Nephron progenitor cell (in vitro differentiated cells): ENCODE results near the gene BRD1.
A peak's percentile ranks its signal among the peaks of the same experiment; 100 is the strongest.

Experiments
- DNase-seq: peaks from one replicate; pipeline ENCODE4 v3.0.0; 2021
- H3K27ac Mint-ChIP-seq: 2 replicates; pipeline ENCODE4 v1.8.0; 2021; ENCODE audit warnings: mild to moderate bottlenecking, moderate library complexity, mixed read lengths
- H3K27me3 Mint-ChIP-seq: 2 replicates; pipeline ENCODE4 v1.8.0; 2021; ENCODE audit warnings: mild to moderate bottlenecking, low read depth, mixed read lengths; ENCODE audit not compliant: poor library complexity
- H3K36me3 Mint-ChIP-seq: 2 replicates; pipeline ENCODE4 v1.8.0; 2021; ENCODE audit warnings: low read depth, mixed read lengths
- H3K4me1 Mint-ChIP-seq: 2 replicates; pipeline ENCODE4 v1.8.0; 2021; ENCODE audit warnings: mixed read lengths
- H3K4me3 Mint-ChIP-seq: 2 replicates; pipeline ENCODE4 v1.8.0; 2021; ENCODE audit warnings: mild to moderate bottlenecking, moderate library complexity, mixed read lengths
- H3K9me3 Mint-ChIP-seq: 2 replicates; pipeline ENCODE4 v1.8.0; 2021; ENCODE audit warnings: mild to moderate bottlenecking, moderate library complexity, mixed read lengths
- TF ChIP-seq, protein P1 (sequence below): fragments of 200-600 bp; sonication (generic); IDR thresholded peaks from 2 replicates; pipeline ENCODE4 v1.5.0; 2021; ENCODE audit warnings: antibody characterized with exemption

The BRD1 gene

DNA sequence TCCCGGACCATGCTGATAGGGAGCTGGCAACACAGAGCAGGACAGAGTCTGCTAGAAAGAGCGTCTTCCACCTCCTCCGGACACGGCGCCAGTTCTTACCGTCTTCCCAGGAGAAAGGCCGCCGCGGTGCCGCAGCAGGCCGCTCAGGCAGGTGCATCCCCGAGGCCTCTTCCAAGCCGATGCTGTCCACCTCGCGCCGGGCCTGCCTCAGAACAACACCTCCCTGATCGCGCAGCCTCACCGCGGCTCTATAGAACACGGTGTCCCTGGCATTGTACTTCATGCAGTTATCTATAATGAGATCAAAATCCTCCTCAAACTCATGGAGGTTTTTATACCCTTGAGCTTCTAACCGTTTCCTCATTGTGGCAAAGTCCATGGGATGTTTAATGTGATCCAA is 30.0 kb downstream of the BRD1 start:
- TF ChIP-seq, protein P1, sequence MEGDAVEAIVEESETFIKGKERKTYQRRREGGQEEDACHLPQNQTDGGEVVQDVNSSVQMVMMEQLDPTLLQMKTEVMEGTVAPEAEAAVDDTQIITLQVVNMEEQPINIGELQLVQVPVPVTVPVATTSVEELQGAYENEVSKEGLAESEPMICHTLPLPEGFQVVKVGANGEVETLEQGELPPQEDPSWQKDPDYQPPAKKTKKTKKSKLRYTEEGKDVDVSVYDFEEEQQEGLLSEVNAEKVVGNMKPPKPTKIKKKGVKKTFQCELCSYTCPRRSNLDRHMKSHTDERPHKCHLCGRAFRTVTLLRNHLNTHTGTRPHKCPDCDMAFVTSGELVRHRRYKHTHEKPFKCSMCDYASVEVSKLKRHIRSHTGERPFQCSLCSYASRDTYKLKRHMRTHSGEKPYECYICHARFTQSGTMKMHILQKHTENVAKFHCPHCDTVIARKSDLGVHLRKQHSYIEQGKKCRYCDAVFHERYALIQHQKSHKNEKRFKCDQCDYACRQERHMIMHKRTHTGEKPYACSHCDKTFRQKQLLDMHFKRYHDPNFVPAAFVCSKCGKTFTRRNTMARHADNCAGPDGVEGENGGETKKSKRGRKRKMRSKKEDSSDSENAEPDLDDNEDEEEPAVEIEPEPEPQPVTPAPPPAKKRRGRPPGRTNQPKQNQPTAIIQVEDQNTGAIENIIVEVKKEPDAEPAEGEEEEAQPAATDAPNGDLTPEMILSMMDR, result no peak
- no peak for DNase-seq
- Mint-ChIP-seq H3K27ac (peak overlapping the region; percentile 34), H3K9me3 (no peaks in the 10 kb centered on the region), H3K27me3 (no peaks in the 10 kb centered on the region), H3K4me1 (peaks cover 13% of the 10 kb centered on the region), H3K36me3 (peaks cover 49% of the 10 kb centered on the region), H3K4me3 (no peak overlapping the region)

DNA sequence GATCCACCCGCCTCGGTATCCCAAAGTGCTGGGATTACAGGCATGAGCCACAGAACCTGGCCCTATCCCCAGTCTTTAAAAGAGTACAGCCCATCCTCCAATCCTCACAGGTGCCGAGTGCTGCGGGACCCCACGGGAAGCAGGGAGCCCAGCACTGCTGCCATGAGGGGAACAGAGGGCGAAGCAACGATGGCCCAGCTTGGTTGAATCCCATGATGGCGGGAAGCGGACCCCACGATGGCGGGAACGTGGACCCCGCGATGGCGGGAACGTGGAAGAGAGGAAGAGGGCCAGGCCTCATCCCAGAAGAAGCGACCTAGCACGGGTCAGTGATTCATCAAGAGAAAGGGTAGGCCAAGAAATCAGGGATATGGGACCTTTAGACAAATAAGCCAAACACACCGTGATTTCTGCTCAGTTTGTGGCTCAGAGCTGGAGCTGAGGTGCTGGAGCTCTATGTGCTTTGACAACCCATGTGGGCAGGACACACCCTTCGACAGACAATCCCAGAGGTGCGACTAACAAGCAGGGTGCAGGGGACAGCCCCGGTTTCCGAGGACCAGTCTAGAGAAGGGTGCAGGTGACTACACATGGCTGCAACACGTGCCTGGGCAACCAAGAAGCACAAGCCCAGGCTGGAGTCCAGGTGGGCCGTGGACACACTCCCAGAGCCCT is 30.9 kb downstream of the BRD1 start:
- H3K4me1 Mint-ChIP-seq, result peaks cover 13% of the 10 kb centered on the region
- peaks cover 57% of the 10 kb centered on the region for H3K36me3 Mint-ChIP-seq
- H3K27me3 Mint-ChIP-seq, result no peaks in the 10 kb centered on the region
- H3K4me3 Mint-ChIP-seq, result no peak overlapping the region
- DNase-seq, result no peak
- TF ChIP-seq, protein P1, result no peak
- H3K9me3 Mint-ChIP-seq, result no peaks in the 10 kb centered on the region
- H3K27ac Mint-ChIP-seq, result no peak overlapping the region

DNA sequence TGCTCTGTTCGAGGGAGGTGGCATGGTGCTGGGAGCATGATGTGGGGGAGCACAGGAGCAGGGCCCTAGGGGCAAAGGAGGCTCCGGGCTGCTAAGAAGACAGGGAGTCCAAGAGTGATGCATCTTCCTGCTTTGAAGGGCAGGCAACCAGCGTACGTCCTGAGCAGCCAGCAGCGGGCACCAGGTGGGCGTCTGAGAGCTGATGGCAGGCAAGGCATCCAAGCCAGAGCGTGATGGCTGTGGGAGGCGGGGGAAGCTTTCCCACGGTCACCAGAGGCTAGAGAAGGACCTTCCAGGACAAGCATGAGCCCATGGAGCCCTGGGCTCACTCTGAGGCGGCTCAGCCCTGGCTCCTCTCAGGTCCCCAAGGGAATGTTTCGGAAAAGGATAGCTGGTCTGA is 32.2 kb downstream of the BRD1 start:
- Mint-ChIP-seq H3K4me1 (peaks cover 8% of the 10 kb centered on the region), H3K4me3 (no peak overlapping the region), H3K9me3 (no peaks in the 10 kb centered on the region), H3K27me3 (no peaks in the 10 kb centered on the region), H3K36me3 (peaks cover 64% of the 10 kb centered on the region), H3K27ac (no peak overlapping the region)
- TF ChIP-seq, protein P1, result no peak
- DNase-seq, result no peak

DNA sequence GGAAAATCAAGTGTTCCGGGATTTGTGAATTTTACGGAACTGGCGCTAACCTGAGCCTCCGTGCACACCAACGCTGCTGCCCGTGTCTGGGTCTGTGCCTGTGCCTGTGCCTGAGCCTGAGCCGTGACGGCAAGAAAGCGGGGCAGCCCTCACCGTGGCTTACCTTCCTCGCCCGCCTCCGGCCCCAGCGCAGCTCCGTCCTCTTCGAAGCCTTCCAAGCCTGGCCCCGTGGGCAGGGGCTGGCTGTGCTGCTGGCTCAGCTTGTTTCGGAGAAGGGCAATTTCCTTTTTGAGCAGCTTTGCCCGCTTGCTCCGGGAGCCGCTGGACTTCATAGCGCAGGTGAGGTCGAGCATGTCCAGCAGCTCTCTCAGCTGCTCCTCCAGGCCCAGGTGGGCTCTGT is 33.8 kb downstream of the BRD1 start:
- H3K4me1 Mint-ChIP-seq, result peaks cover 14% of the 10 kb centered on the region
- H3K36me3 Mint-ChIP-seq, result peaks cover 65% of the 10 kb centered on the region
- H3K4me3 Mint-ChIP-seq, result no peak overlapping the region
- H3K27ac Mint-ChIP-seq, result no peak overlapping the region
- DNase-seq, result no peak
- no peaks in the 10 kb centered on the region for H3K27me3 Mint-ChIP-seq
- TF ChIP-seq, protein P1, result no peak
- H3K9me3 Mint-ChIP-seq, result no peaks in the 10 kb centered on the region

DNA sequence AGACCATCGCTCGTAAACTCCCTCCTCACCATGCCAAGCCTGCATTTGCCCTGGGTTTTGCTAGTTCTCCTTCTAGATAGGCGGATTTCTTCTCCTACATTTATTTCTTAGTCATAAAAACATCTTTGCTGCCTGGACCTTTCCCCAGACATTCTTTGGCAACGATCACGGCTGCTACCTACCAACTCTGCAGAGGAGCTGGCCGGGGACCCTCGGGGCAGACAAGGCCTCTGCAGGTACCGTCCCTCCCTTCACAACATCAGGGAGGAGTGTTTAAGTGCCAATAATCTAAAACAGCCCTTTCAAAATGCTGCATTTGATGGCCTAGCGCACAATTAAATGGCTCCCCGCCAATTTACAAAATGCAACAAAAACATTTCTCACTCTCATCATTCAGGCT is 34.4 kb downstream of the BRD1 start:
- DNase-seq, result no peak
- Mint-ChIP-seq H3K4me3 (no peak overlapping the region), H3K36me3 (peaks cover 64% of the 10 kb centered on the region), H3K27me3 (no peaks in the 10 kb centered on the region), H3K4me1 (peaks cover 14% of the 10 kb centered on the region), H3K27ac (no peak overlapping the region), H3K9me3 (no peaks in the 10 kb centered on the region)
- TF ChIP-seq, protein P1, result no peak

DNA sequence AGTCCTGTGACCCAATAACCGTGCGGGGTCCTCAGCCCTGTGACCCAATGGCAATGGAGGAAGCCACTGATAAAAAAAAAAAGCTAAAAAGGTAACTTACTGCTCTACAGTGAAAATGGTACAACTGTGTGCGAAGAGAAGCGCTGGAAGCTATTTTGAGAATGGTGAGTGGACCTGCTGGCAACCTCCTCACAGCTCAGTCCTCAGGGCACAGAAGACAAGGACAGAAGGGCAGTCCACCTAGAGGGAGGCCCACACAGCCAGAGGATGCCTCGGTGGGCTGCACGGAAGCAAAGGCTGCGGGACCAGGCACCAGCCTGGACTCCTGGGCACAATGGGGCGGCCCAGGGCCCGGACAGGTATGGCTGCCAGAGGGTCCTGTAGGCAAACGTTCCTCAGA is 35.6 kb downstream of the BRD1 start:
- TF ChIP-seq, protein P1, result no peak
- DNase-seq, result no peak
- H3K4me1 Mint-ChIP-seq, result peaks cover 14% of the 10 kb centered on the region
- peaks cover 66% of the 10 kb centered on the region for H3K36me3 Mint-ChIP-seq
- no peaks in the 10 kb centered on the region for H3K27me3 Mint-ChIP-seq
- H3K27ac Mint-ChIP-seq, result no peak overlapping the region
- H3K9me3 Mint-ChIP-seq, result no peaks in the 10 kb centered on the region
- H3K4me3 Mint-ChIP-seq, result no peak overlapping the region
